Prostate gland (tissue), 2 donors: ENCODE results near the gene FBXO47.

ENCODE experiments used
- POLR2AphosphoS5 ChIP-seq: sonication (generic); formaldehyde crosslinking; IDR thresholded peaks from one replicate; pipeline ENCODE4 v1.6.1; 2017; ENCODE audit warnings: antibody characterized with exemption
- TF ChIP-seq, protein P1 (sequence below), 4 experiments: fragments of 200-600 bp in 2 of 4; fragments of 450-650 bp in 2 of 4; sonication (generic) in 2 of 4; IDR thresholded peaks; 1 replicate in 3 of 4; 2 replicates in 1 of 4; pipeline ENCODE4 v1.5.1; 2016 to 2019; ENCODE audit warnings: antibody characterized with exemption in 4 of 4, mild to moderate bottlenecking in 2 of 4, moderate library complexity in 2 of 4

DNA sequence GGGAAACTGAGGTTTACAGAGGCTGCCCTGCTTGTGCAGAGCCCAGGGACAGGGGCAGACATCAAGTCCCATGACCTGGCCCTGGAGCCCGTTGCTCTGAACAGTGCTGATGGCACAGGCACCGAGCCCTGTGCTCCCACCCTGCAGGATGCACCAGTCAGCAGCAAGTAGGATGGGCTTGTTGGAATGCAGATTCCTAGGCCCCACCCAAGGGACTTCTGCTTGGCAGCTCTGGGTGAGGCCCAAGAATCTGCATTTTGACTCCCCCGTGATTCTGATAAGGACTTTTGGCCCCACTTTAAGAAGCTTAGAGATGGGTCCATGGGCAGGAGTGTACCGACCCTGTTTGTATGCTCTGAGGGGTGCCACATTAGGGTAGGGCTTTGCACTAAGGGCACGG is 74.1 kb downstream of the FBXO47 start:
- no peak for TF ChIP-seq POLR2AphosphoS5
- TF ChIP-seq, protein P1, sequence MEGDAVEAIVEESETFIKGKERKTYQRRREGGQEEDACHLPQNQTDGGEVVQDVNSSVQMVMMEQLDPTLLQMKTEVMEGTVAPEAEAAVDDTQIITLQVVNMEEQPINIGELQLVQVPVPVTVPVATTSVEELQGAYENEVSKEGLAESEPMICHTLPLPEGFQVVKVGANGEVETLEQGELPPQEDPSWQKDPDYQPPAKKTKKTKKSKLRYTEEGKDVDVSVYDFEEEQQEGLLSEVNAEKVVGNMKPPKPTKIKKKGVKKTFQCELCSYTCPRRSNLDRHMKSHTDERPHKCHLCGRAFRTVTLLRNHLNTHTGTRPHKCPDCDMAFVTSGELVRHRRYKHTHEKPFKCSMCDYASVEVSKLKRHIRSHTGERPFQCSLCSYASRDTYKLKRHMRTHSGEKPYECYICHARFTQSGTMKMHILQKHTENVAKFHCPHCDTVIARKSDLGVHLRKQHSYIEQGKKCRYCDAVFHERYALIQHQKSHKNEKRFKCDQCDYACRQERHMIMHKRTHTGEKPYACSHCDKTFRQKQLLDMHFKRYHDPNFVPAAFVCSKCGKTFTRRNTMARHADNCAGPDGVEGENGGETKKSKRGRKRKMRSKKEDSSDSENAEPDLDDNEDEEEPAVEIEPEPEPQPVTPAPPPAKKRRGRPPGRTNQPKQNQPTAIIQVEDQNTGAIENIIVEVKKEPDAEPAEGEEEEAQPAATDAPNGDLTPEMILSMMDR (IDR thresholded peaks at IDR 0.05), result no peak
